ENCODE measurements around the gene ILDR2. TPM values are rescaled to one million over a fixed set of nuclear protein-coding genes. Genes with fewer than 3 reads are reported as not detected.
A peak's percentile ranks its signal among the peaks of the same experiment; 100 is the strongest.

The ILDR2 gene
- total RNA-seq, 1 donor from 2014 or later = 7.8 TPM

- no peaks in the 10 kb centered on the region for H3K9me3 Mint-ChIP-seq (ENCODE audit: unreplicated experiment)
- H3K27me3 Mint-ChIP-seq (ENCODE audit: low read depth, unreplicated experiment) = no peaks in the 10 kb centered on the region
- FAIRE-seq (no peak), DNase-seq (ENCODE audit: low read depth) (no peak)
- peak overlapping the region; percentile 97 for H3K4me3 Mint-ChIP-seq (ENCODE audit: unreplicated experiment)
- Histone ChIP-seq H3K27ac (ENCODE audit: low read depth, low read length) (no peak overlapping the region), H3K4me2 (ENCODE audit: low read length) (peak overlapping the region; percentile 88), H2AFZ (ENCODE audit: low read depth, low read length) (peak overlapping the region; percentile 81), H3K4me3 (ENCODE audit: insufficient read depth, low read depth, low read length) (peak overlapping the region; percentile 77), H3K36me3 (ENCODE audit: insufficient read depth, low read length) (no peaks in the 10 kb centered on the region), H4K20me1 (ENCODE audit: insufficient read depth, low read length) (peaks cover 20% of the 10 kb centered on the region), H3K79me2 (ENCODE audit: insufficient read depth, low read length) (peaks cover 39% of the 10 kb centered on the region), H3K27me3 (ENCODE audit: insufficient read depth, low read length) (peaks cover 2% of the 10 kb centered on the region), H3K9ac (ENCODE audit: low read length) (peak overlapping the region; percentile 86), H3K9me3 (ENCODE audit: insufficient read depth, low read depth, low read length) (no peaks in the 10 kb centered on the region), H3K4me1 (ENCODE audit: insufficient read depth, low read length) (peaks cover 3% of the 10 kb centered on the region)
- peaks cover 2% of the 10 kb centered on the region for H3K36me3 Mint-ChIP-seq (ENCODE audit: low read depth, unreplicated experiment)
- TF ChIP-seq, protein P1, sequence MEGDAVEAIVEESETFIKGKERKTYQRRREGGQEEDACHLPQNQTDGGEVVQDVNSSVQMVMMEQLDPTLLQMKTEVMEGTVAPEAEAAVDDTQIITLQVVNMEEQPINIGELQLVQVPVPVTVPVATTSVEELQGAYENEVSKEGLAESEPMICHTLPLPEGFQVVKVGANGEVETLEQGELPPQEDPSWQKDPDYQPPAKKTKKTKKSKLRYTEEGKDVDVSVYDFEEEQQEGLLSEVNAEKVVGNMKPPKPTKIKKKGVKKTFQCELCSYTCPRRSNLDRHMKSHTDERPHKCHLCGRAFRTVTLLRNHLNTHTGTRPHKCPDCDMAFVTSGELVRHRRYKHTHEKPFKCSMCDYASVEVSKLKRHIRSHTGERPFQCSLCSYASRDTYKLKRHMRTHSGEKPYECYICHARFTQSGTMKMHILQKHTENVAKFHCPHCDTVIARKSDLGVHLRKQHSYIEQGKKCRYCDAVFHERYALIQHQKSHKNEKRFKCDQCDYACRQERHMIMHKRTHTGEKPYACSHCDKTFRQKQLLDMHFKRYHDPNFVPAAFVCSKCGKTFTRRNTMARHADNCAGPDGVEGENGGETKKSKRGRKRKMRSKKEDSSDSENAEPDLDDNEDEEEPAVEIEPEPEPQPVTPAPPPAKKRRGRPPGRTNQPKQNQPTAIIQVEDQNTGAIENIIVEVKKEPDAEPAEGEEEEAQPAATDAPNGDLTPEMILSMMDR (IDR thresholded peaks at IDR 0.05; ENCODE audit: insufficient read depth, low read depth, low read length) = peak; percentile 13
- TF ChIP-seq EZH2 (IDR thresholded peaks at IDR 0.05; ENCODE audit: insufficient read depth, low read length) = no peak
- peak overlapping the region; percentile 91 for H3K27ac Mint-ChIP-seq (ENCODE audit: unreplicated experiment)
- peaks cover 7% of the 10 kb centered on the region for H3K4me1 Mint-ChIP-seq (ENCODE audit: low read depth, unreplicated experiment)
These were observed 98.9 kb downstream of the ILDR2 start for GRCh38 chr1:166876540-166876838.

- DNase-seq (ENCODE audit: low read depth) (peak; percentile 95), FAIRE-seq (no peak)
- Histone ChIP-seq H2AFZ (ENCODE audit: low read depth, low read length) (peak within 1 kb of the TSS; percentile 81), H4K20me1 (ENCODE audit: insufficient read depth, low read length) (peaks cover 24% of the 10 kb centered on the region), H3K27me3 (ENCODE audit: insufficient read depth, low read length) (peaks cover 2% of the 10 kb centered on the region), H3K4me3 (ENCODE audit: insufficient read depth, low read depth, low read length) (peak within 1 kb of the TSS; percentile 77), H3K4me2 (ENCODE audit: low read length) (peak within 1 kb of the TSS; percentile 88), H3K27ac (ENCODE audit: low read depth, low read length) (peak within 1 kb of the TSS; percentile 61), H3K4me1 (ENCODE audit: insufficient read depth, low read length) (peaks cover 3% of the 10 kb centered on the region), H3K9ac (ENCODE audit: low read length) (peak within 1 kb of the TSS; percentile 86), H3K79me2 (ENCODE audit: insufficient read depth, low read length) (peaks cover 44% of the 10 kb centered on the region), H3K9me3 (ENCODE audit: insufficient read depth, low read depth, low read length) (no peaks in the 10 kb centered on the region), H3K36me3 (ENCODE audit: insufficient read depth, low read length) (no peaks in the 10 kb centered on the region)
- TF ChIP-seq, protein P1 (IDR thresholded peaks at IDR 0.05; ENCODE audit: insufficient read depth, low read depth, low read length) = no peak
- no peak for TF ChIP-seq EZH2 (IDR thresholded peaks at IDR 0.05; ENCODE audit: insufficient read depth, low read length)
- peak within 1 kb of the TSS; percentile 91 for H3K27ac Mint-ChIP-seq (ENCODE audit: unreplicated experiment)
- no peaks in the 10 kb centered on the region for H3K27me3 Mint-ChIP-seq (ENCODE audit: low read depth, unreplicated experiment)
- no peaks in the 10 kb centered on the region for H3K9me3 Mint-ChIP-seq (ENCODE audit: unreplicated experiment)
- peaks cover 7% of the 10 kb centered on the region for H3K4me1 Mint-ChIP-seq (ENCODE audit: low read depth, unreplicated experiment)
- H3K4me3 Mint-ChIP-seq (ENCODE audit: unreplicated experiment) = peak within 1 kb of the TSS; percentile 97
- peaks cover 2% of the 10 kb centered on the region for H3K36me3 Mint-ChIP-seq (ENCODE audit: low read depth, unreplicated experiment)
These were observed 99.4 kb downstream of the ILDR2 start, which contains the start of gene TADA1 for GRCh38 chr1:166875734-166876539. Gene TADA1, minus strand, starts transcription at chr1:166876264. Its CDS starts 31 bp downstream, at chr1:166876233.

GRCh38 chr1:166875302-166875733 is 100.0 kb downstream of the ILDR2 start:
- H3K36me3 ChIP-seq (ENCODE audit: insufficient read depth, low read length) = no peaks in the 10 kb centered on the region
- H3K27ac ChIP-seq (ENCODE audit: low read depth, low read length) = peak overlapping the region; percentile 61
- TF ChIP-seq, protein P1 (IDR thresholded peaks at IDR 0.05; ENCODE audit: insufficient read depth, low read depth, low read length) = no peak
- no peak for TF ChIP-seq EZH2 (IDR thresholded peaks at IDR 0.05; ENCODE audit: insufficient read depth, low read length)
- Mint-ChIP-seq H3K4me3 (ENCODE audit: unreplicated experiment) (peak overlapping the region; percentile 97), H3K36me3 (ENCODE audit: low read depth, unreplicated experiment) (peaks cover 2% of the 10 kb centered on the region), H3K9me3 (ENCODE audit: unreplicated experiment) (no peaks in the 10 kb centered on the region), H3K27ac (ENCODE audit: unreplicated experiment) (peak overlapping the region; percentile 49), H3K4me1 (ENCODE audit: low read depth, unreplicated experiment) (peaks cover 12% of the 10 kb centered on the region), H3K27me3 (ENCODE audit: low read depth, unreplicated experiment) (no peaks in the 10 kb centered on the region)
- H4K20me1 ChIP-seq (ENCODE audit: insufficient read depth, low read length) = peaks cover 25% of the 10 kb centered on the region
- H2AFZ ChIP-seq (ENCODE audit: low read depth, low read length) = peak overlapping the region; percentile 81
- FAIRE-seq (no peak), DNase-seq (ENCODE audit: low read depth) (no peak)
- peak overlapping the region; percentile 77 for H3K4me3 ChIP-seq (ENCODE audit: insufficient read depth, low read depth, low read length)
- H3K27me3 ChIP-seq (ENCODE audit: insufficient read depth, low read length) = peaks cover 2% of the 10 kb centered on the region
- no peaks in the 10 kb centered on the region for H3K9me3 ChIP-seq (ENCODE audit: insufficient read depth, low read depth, low read length)
- H3K9ac ChIP-seq (ENCODE audit: low read length) = peak overlapping the region; percentile 86
- peaks cover 3% of the 10 kb centered on the region for H3K4me1 ChIP-seq (ENCODE audit: insufficient read depth, low read length)
- H3K4me2 ChIP-seq (ENCODE audit: low read length) = peak overlapping the region; percentile 88
- peaks cover 50% of the 10 kb centered on the region for H3K79me2 ChIP-seq (ENCODE audit: insufficient read depth, low read length)
